Cardiac septum (tissue), 1 donor: ENCODE results near the gene TM9SF4. TPM values are rescaled to one million over a fixed set of nuclear protein-coding genes. Genes with fewer than 3 reads are reported as not detected.

Source experiments
- DNase-seq: peaks from one replicate; pipeline ENCODE4 v3.0.0-alpha.2; 2020; ENCODE audit warnings: low spot score
- intact Hi-C: fragments of 100-400 bp; cut with DNase I; formaldehyde crosslinking; loops from one replicate; pipeline ENCODE4 v1.14.0; 2022
- total RNA-seq: library from RNA; stranded (reverse); fragmentation: NEBNext Ultra II Directional; extraction: Animal tissue kit (Norgen Biotek cat#: 25700); gene quantifications from one replicate; pipeline ENCODE4 v1.2.1, GENCODE V29; 2021
- donor health status: DM: no; HTN: no; CAD: no.

The TM9SF4 gene
- total RNA-seq, 1 donor from 2014 or later = 31.6 TPM

DNA sequence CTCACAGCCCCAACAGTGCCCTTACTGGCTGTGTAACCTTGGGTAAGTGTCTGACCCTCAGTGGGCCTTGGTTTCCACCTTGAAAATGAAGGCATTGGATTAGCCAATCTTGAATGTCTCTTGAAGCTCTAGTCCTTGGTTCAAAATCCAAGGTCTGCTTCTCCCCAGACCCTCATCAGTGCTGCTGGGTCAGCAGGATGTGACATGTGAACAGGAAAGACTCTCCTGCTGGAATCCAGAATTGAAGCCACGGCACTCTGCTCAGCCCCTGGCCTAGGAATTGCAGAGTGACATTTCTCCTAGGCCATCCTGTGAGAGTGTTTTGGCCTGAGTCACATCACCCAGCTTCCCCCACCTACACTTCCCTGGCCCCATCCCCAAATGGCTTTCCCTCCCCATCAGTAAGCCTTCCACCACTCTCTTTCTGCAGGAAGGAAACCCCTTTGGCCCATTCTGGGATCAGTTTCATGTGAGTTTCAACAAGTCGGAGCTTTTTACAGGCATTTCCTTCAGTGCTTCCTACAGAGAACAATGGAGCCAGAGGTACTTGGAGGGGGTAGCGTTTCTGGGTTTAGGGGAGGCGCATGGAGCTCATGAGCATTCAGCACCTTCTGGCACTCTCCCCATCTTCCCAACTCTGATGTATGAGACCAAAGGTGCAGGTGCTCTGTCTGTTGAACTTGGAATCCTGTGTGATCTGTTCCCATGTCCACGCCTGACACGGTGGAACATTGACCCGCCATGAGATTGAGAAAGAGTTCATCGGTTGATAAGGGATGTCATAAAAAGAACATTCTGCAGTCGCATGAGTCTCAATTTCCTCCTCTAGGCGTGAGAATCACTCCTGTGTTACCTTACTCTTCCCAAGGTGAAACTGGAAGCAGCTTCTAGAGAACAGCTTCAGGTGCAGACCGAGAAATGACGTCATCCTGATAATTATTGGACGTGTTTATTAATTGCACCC lies 106.9 kb downstream of the TM9SF4 start:
- no peak for DNase-seq
- intact Hi-C loops = no loop called here

Other genes with a start within 250 kb of the TM9SF4 start
- 3.4 TPM for gene DUSP15, start 239.2 kb upstream of the TM9SF4 start, total RNA-seq
- not detected for gene TTLL9, start 239.1 kb upstream of the TM9SF4 start, total RNA-seq
- 7.9 TPM for gene PDRG1, start 157.7 kb upstream of the TM9SF4 start, total RNA-seq
- gene XKR7, start 141.6 kb upstream of the TM9SF4 start, total RNA-seq = not detected
- 7.0 TPM for gene CCM2L, start 99.3 kb upstream of the TM9SF4 start, total RNA-seq
- gene HCK, start 57.5 kb upstream of the TM9SF4 start, total RNA-seq = 5.5 TPM
- 8.5 TPM for gene PLAGL2, start 98.0 kb downstream of the TM9SF4 start, total RNA-seq
- gene POFUT1, start 98.2 kb downstream of the TM9SF4 start, total RNA-seq = 22.6 TPM
- 17.3 TPM for gene KIF3B, start 167.9 kb downstream of the TM9SF4 start, total RNA-seq
- 36.3 TPM for gene ASXL1, start 248.6 kb downstream of the TM9SF4 start, total RNA-seq